ENCODE measurements around the gene GPR158.

GPR158 gene

DNA sequence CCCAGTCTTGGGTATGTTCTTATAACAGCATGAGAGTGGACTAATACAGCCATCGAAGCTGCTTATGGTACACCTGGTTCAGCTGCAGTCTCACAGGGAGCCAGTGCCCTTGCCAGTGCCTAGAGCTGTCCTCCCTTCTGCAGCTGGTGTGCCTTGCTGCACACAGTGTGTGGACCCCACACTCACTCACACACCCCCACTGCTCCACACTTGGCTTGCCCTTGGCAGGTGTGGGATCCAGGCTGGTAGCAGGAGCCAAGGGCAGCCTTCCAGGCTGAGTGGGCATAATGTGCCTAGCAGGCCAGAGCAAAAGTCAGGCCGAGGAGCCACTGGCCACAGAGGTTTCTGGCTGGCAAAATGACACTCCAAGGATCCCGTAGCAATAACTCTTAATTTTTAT lies 217.3 kb downstream of the GPR158 start:
- no peak for DNase-seq (ENCODE audit: extremely low read depth in 1 of 2, low read depth in 1 of 2)

GRCh38 chr10:25393621-25394020 lies 218.8 kb downstream of the GPR158 start:
- no peak for DNase-seq (ENCODE audit: extremely low read depth in 1 of 2, low read depth in 1 of 2)

GRCh38 chr10:25398680-25399079 lies 223.9 kb downstream of the GPR158 start:
- DNase-seq (ENCODE audit: extremely low read depth in 1 of 2, low read depth in 1 of 2): no peak

GRCh38 chr10:25405871-25406270 lies 231.1 kb downstream of the GPR158 start:
- DNase-seq (ENCODE audit: extremely low read depth in 1 of 2, low read depth in 1 of 2): no peak

DNA sequence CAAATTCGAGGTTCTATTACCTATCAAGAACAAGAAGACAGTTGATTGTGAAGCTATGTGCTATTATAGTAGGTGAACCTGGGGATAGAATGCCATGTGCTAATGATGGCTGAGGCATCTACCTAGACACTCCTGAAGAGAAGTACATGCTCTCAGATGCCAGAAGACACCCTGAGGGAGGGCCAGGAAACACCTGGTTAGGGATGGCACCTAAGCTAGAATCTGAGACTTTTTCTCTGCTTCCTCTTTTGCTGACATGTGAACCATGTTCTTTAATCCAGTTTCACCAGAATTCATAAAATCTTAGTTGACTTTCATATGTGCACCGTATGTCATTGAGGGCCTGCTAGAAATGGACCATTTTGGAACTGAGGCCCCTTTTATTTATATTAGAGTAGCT lies 242.8 kb downstream of the GPR158 start:
- no peak for DNase-seq (ENCODE audit: extremely low read depth in 1 of 2, low read depth in 1 of 2)

- no peak for DNase-seq (ENCODE audit: extremely low read depth in 1 of 2, low read depth in 1 of 2)
Observed at GRCh38 chr10:25425776-25426175, 251.0 kb downstream of the GPR158 start.

DNA sequence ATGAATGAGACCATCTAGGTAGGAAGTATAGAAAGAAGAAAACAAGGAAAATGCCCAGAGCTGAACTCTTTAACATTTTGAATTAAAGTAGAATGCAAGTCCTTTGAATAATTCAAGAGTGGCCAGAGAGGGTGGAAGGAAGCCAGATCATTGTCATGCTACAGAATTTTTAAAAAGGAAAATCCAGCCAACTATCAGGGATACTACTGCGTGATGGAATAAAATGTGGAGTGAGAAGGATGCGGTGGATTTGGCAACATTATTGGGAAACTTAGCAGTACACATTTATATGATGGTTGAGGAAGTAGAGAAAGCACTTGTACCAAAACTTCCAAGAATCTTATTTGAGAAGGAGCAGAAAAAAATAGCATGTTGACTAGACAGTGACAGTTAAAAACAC lies 261.6 kb downstream of the GPR158 start:
- DNase-seq (ENCODE audit: extremely low read depth in 1 of 2, low read depth in 1 of 2): no peak

GRCh38 chr10:25441270-25441669 lies 266.5 kb downstream of the GPR158 start:
- no peak for DNase-seq (ENCODE audit: extremely low read depth in 1 of 2, low read depth in 1 of 2)

GRCh38 chr10:25444266-25444665 lies 269.5 kb downstream of the GPR158 start:
- no peak for DNase-seq (ENCODE audit: extremely low read depth in 1 of 2, low read depth in 1 of 2)

- no peak for DNase-seq (ENCODE audit: extremely low read depth in 1 of 2, low read depth in 1 of 2)
Observed at GRCh38 chr10:25451401-25451800, 276.6 kb downstream of the GPR158 start.

DNA sequence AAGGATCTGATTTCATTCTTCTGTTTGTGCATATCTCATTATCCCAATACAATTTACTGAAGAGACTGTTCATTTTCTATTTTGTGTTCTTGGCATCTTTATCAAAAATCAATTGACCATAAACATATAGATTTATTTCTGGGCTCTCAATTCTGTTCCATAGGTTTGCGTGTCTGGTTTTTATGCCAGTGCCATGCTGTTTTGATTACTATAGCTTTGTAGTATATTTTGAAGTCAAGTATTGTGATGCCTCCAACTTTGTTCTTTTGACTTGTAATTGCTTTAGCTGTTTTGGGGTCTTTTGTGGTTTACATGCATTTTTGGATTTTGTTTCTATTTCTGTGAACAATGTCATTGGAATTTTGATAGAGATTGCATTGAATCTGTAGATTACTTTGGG lies 278.8 kb downstream of the GPR158 start:
- DNase-seq (ENCODE audit: extremely low read depth in 1 of 2, low read depth in 1 of 2): no peak

GRCh38 chr10:25455980-25456567 lies 281.3 kb downstream of the GPR158 start:
- DNase-seq (ENCODE audit: extremely low read depth in 1 of 2, low read depth in 1 of 2): no peak

DNA sequence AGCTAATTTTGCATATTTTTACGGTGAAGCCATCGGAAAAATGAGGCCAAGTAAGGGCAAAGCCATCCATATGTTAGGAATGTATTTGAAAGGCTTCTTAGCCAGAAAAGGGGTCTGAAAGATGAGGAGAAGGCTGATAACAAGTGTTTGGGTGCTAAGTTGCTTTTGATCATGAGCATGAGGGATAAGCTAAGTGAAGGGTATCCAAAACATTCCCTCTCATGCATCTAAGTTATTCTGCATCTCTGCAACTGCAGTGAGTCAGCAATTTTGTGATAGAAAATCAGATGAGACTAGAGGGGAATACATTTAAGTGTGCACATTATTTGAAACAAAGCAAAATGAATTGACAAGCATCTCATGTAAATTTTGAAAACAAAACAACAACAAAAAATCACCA lies 282.8 kb downstream of the GPR158 start:
- no peak for DNase-seq (ENCODE audit: extremely low read depth in 1 of 2, low read depth in 1 of 2)

- DNase-seq (ENCODE audit: extremely low read depth in 1 of 2, low read depth in 1 of 2): no peak
Observed at GRCh38 chr10:25465582-25466372, 291.0 kb downstream of the GPR158 start.

- no peak for DNase-seq (ENCODE audit: extremely low read depth in 1 of 2, low read depth in 1 of 2)
Observed at GRCh38 chr10:25467881-25468280, 293.1 kb downstream of the GPR158 start.

- DNase-seq (ENCODE audit: extremely low read depth in 1 of 2, low read depth in 1 of 2): no peak
Observed at GRCh38 chr10:25481467-25481866, 306.7 kb downstream of the GPR158 start.

- no peak for DNase-seq (ENCODE audit: extremely low read depth in 1 of 2, low read depth in 1 of 2)
Observed at GRCh38 chr10:25483999-25484398, 309.2 kb downstream of the GPR158 start.

GRCh38 chr10:25487266-25487665 lies 312.5 kb downstream of the GPR158 start:
- no peak for DNase-seq (ENCODE audit: extremely low read depth in 1 of 2, low read depth in 1 of 2)

- no peak for DNase-seq (ENCODE audit: extremely low read depth in 1 of 2, low read depth in 1 of 2)
Observed at GRCh38 chr10:25492040-25492439, 317.2 kb downstream of the GPR158 start.

DNA sequence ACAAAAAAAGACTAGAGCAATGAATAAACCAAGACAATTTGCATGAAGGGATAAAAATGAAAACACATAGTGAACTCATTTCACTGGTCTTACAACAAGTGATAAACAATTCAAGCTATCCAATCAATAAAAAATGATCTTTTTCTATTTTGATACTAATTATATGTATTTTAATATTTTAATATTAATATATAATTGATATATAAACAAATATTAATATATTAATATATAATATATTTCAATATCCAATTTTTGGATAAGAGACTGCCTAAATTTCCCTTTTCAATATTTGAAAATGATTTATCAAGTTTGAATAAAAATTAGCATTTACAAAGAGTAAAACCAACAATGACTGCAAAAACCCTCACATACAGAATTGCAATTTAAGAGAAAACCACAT lies 317.9 kb downstream of the GPR158 start:
- DNase-seq (ENCODE audit: extremely low read depth in 1 of 2, low read depth in 1 of 2): no peak

- no peak for DNase-seq (ENCODE audit: extremely low read depth in 1 of 2, low read depth in 1 of 2)
Observed at GRCh38 chr10:25493122-25493893, 318.5 kb downstream of the GPR158 start.

DNA sequence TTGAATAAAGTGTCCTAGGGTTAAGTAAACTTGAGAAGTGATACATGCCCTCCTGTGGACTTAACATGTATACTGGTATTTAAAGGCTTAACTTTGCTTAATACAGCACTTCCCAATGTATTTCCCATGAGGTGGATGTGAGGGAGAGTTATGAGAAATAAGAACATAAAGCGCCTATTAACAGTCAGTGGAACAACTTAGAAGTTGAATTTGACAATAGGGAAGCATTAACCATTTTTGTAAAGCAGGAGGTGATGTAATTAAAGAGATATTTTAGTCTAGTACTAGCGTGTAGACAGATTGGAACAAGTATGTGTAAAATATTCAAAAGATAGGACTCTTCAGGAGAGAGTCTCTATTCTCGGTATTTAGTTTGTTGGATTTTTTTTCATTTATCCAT lies 322.4 kb downstream of the GPR158 start:
- no peak for DNase-seq (ENCODE audit: extremely low read depth in 1 of 2, low read depth in 1 of 2)
